HCT116 (cell line): ENCODE measurements around the gene TCEANC2. TPM values are rescaled to one million over a fixed set of nuclear protein-coding genes. Genes with fewer than 3 reads are reported as not detected.

Source experiments
- ATAC-seq: fragments of 200-7000 bp; cut with Tn5 transposase; 2 replicates; pipeline ENCODE4 v1.9.1; 2020; ENCODE audit warnings: mild to moderate bottlenecking, moderate library complexity
- BruUV-seq: library from RNA; stranded (reverse); fragments of 400-500 nt; replicated peaks from 2 replicates; lab custom pipeline; 2021; lab: Mats Ljungman, UMichigan
- CTCF ChIA-PET: fragments of 300-600 bp; sonication (Branson Sonifier 250); formaldehyde crosslinking; loops from one replicate; lab custom pipeline; 2021; ENCODE audit warnings: antibody characterized with exemption; lab: Charles Lee
- POLR2A ChIA-PET: fragments of 300-600, 350-600 bp; sonication (Branson Sonifier 250); formaldehyde crosslinking; loops from one replicate; lab custom pipeline; 2021; ENCODE audit warnings: antibody characterized with exemption; lab: Charles Lee
- RAD21 ChIA-PET, 2 experiments: fragments of 300-600 bp; sonication (Branson Sonifier 250); formaldehyde crosslinking; loops; one replicate each; lab custom pipeline; 2023; ENCODE audit warnings: low total read pairs in 2 of 2; ENCODE audit not compliant: uncharacterized antibody in 2 of 2, unreplicated experiment in 2 of 2, low non-redundant PET in 1 of 2; lab: Charles Lee
- DNase-seq: peaks from one replicate; pipeline ENCODE4 v3.0.0-alpha.2; 2010; ENCODE audit warnings: low read depth, low spot score
- H2AFZ ChIP-seq: fragments of 200-600 bp; shearing (Covaris generic), sonication (generic); 2 replicates; pipeline ENCODE4 v1.6.1; 2017; ENCODE audit warnings: low read depth, mixed run types, mixed read lengths, antibody characterized with exemption, low read length; ENCODE audit not compliant: poor library complexity, severe bottlenecking
- H3K27ac ChIP-seq: 2 replicates; pipeline ENCODE4 v1.5.1; 2012; ENCODE audit warnings: low read depth, low read length
- H3K27me3 ChIP-seq: fragments of 200-600 bp; sonication (generic); 2 replicates; pipeline ENCODE4 v1.6.1; 2016; ENCODE audit warnings: mixed run types, low read length, mixed read lengths; ENCODE audit not compliant: insufficient read depth
- H3K36me3 ChIP-seq, 2 experiments: fragments of 200-500 bp in 1 of 2; fragments of 200-600 bp in 1 of 2; sonication (Bioruptor generic) in 1 of 2; sonication (generic) in 1 of 2; 2 replicates each; pipeline versions ENCODE4 v1.5.1 to v1.6.1; 2014 to 2016; ENCODE audit warnings: low read length in 2 of 2, inconsistent platforms in 1 of 2, mixed read lengths in 1 of 2, mixed run types in 1 of 2; ENCODE audit not compliant: insufficient read depth in 2 of 2, control insufficient read depth in 1 of 2
- H3K4me1 ChIP-seq, 2 experiments: fragments of 200-600 bp in 1 of 2; sonication (generic) in 1 of 2; 2 replicates each; pipeline versions ENCODE4 v1.5.1 to v1.6.1; 2012 to 2017; ENCODE audit warnings: low read length in 2 of 2, inconsistent platforms in 1 of 2, mild to moderate bottlenecking in 1 of 2, mixed read lengths in 1 of 2, mixed run types in 1 of 2, moderate library complexity in 1 of 2; ENCODE audit not compliant: insufficient read depth in 2 of 2, control insufficient read depth in 1 of 2
- H3K4me2 ChIP-seq: fragments of 200-600 bp; sonication (generic); 2 replicates; pipeline ENCODE4 v1.6.1; 2017; ENCODE audit warnings: mixed run types, low read length, mixed read lengths
- H3K4me3 ChIP-seq, 2 experiments: fragments of 200-600 bp in 1 of 2; sonication (generic) in 1 of 2; replicated peaks in 1 of 2; 2 replicates each; pipeline ENCODE4 v1.5.1; 2011 to 2016; ENCODE audit warnings: low read length in 2 of 2, control low read depth in 1 of 2, low read depth in 1 of 2, mild to moderate bottlenecking in 1 of 2, mixed read lengths in 1 of 2, mixed run types in 1 of 2
- H3K79me2 ChIP-seq: fragments of 200-600 bp; sonication (generic); 2 replicates; pipeline ENCODE4 v1.6.1; 2017; ENCODE audit warnings: mild to moderate bottlenecking, mixed run types, low read length, moderate library complexity, mixed read lengths; ENCODE audit not compliant: insufficient read depth
- H3K9ac ChIP-seq: fragments of 200-600 bp; sonication (generic); 2 replicates; pipeline ENCODE4 v1.6.1; 2016; ENCODE audit warnings: low read length, mixed read lengths
- H3K9me2 ChIP-seq: fragments of 200-600 bp; sonication (generic), shearing (Covaris generic); 2 replicates; pipeline ENCODE4 v1.6.1; 2017; ENCODE audit warnings: mixed run types, mild to moderate bottlenecking, moderate library complexity; ENCODE audit not compliant: insufficient read depth
- H3K9me3 ChIP-seq, 2 experiments: fragments of 200-500 bp in 1 of 2; fragments of 200-600 bp in 1 of 2; sonication (Bioruptor generic) in 1 of 2; sonication (generic) in 1 of 2; 2 replicates each; pipeline ENCODE4 v1.6.1; 2014 to 2017; ENCODE audit warnings: low read length in 2 of 2, mixed read lengths in 2 of 2, inconsistent platforms in 1 of 2, low read depth in 1 of 2, mild to moderate bottlenecking in 1 of 2, mixed run types in 1 of 2, moderate library complexity in 1 of 2; ENCODE audit not compliant: control insufficient read depth in 1 of 2, insufficient read depth in 1 of 2
- H4K20me1 ChIP-seq: fragments of 200-600 bp; sonication (generic), shearing (Covaris generic); 2 replicates; pipeline ENCODE4 v1.6.1; 2017; ENCODE audit warnings: mixed run types, mild to moderate bottlenecking, moderate library complexity; ENCODE audit not compliant: insufficient read depth
- CEBPB ChIP-seq: IDR thresholded peaks from 2 replicates; pipeline ENCODE4 v1.6.1; 2012; ENCODE audit warnings: low read depth
- ELF1 ChIP-seq: IDR thresholded peaks from 2 replicates; pipeline ENCODE4 v1.6.1; 2012; ENCODE audit warnings: low read depth, borderline replicate concordance
- EZH2 ChIP-seq: fragments of 200-600 bp; sonication (generic); IDR thresholded peaks from 2 replicates; pipeline ENCODE4 v1.6.1; 2017; ENCODE audit warnings: antibody characterized with exemption, mixed run types
- EZH2phosphoT487 ChIP-seq: fragments of 200-600 bp; IDR thresholded peaks from 2 replicates; pipeline ENCODE4 v1.6.1; 2018; ENCODE audit warnings: antibody characterized with exemption, borderline replicate concordance
- FOSL1 ChIP-seq: IDR thresholded peaks from 2 replicates; pipeline ENCODE4 v1.6.1; 2012; ENCODE audit warnings: low read depth
- JUND ChIP-seq: IDR thresholded peaks from 2 replicates; pipeline ENCODE4 v1.6.1; 2012
- POLR2A ChIP-seq: IDR thresholded peaks from 2 replicates; pipeline ENCODE4 v1.7.0; 2011; ENCODE audit warnings: borderline replicate concordance; ENCODE audit not compliant: insufficient read depth, insufficient read length; ENCODE audit errors: extremely low read depth
- POLR2AphosphoS5 ChIP-seq: IDR thresholded peaks from 2 replicates; pipeline ENCODE4 v1.6.1; 2011; ENCODE audit warnings: mild to moderate bottlenecking, low read depth, low read length, moderate library complexity
- RAD21 ChIP-seq: IDR thresholded peaks from 2 replicates; pipeline ENCODE4 v1.6.1; 2012; ENCODE audit warnings: low read depth, mild to moderate bottlenecking
- SIN3A ChIP-seq: IDR thresholded peaks from 2 replicates; pipeline ENCODE4 v1.6.1; 2012; ENCODE audit warnings: low read depth
- SP1 ChIP-seq: IDR thresholded peaks from 2 replicates; pipeline ENCODE4 v1.6.1; 2012; ENCODE audit warnings: low read depth
- SRF ChIP-seq: IDR thresholded peaks from 2 replicates; pipeline ENCODE4 v1.6.1; 2012; ENCODE audit warnings: low read depth
- YY1 ChIP-seq: IDR thresholded peaks from 2 replicates; pipeline ENCODE4 v1.6.1; 2011; ENCODE audit warnings: low read length, low read depth, moderate library complexity, mild to moderate bottlenecking; ENCODE audit not compliant: insufficient replicate concordance; ENCODE audit errors: extremely low read depth
- ZFX ChIP-seq: fragments of 450-650 bp; IDR thresholded peaks from 2 replicates; pipeline ENCODE4 v1.6.1; 2017
- ZNF274 ChIP-seq: fragments of 200-500 bp; sonication (Bioruptor generic); IDR thresholded peaks from 2 replicates; pipeline ENCODE4 v1.6.1; 2014; ENCODE audit warnings: mild to moderate bottlenecking, low read depth, low read length, inconsistent platforms
- intact Hi-C: fragments of 100-400 bp; cut with micrococcal nuclease; formaldehyde crosslinking; loops from 2 replicates; pipeline ENCODE4 v1.10.0; 2022
- total RNA-seq: library from RNA; stranded (reverse); gene quantifications from one replicate; pipeline ENCODE4 v1.2.1, GENCODE V29; 2021; ENCODE audit not compliant: unreplicated experiment
- TF ChIP-seq, protein P1 (sequence below): IDR thresholded peaks from 2 replicates; pipeline ENCODE4 v1.6.1; 2012
- TF ChIP-seq, protein P2 (sequence below): IDR thresholded peaks from 2 replicates; pipeline ENCODE4 v1.6.1; 2012; ENCODE audit warnings: low read depth

TCEANC2 gene
- total RNA-seq, 1 experiment from 2014 or later, result 5.4 TPM

DNA sequence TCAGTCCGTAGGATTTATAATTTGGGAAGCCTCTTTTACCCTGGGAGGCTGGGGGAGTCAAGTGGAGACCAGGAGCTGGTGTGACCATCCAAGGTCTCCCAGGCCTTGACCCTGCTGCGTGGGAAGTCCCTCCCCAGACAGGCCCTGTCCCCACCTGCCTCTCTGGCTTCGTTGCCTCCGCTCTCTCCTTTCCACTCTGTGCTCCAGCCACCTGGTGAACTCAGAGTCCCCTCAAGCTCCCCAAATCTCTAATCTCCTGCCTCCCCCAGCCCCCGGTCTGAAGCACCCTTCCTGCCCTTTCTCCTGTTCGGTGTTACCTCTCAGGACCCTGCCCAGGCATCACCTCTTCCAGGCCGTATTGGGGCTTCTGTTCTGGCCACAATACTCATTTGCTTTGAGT lies 71.5 kb downstream of the TCEANC2 start:
- no peaks in the 10 kb centered on the region for H3K9me3 ChIP-seq
- intact Hi-C loops, result loop anchor here (1.0 to 5.0 kb wide), 2 partner anchors 364 to 687 kb away; no protein-coding TSS in a partner anchor

More for the DNA sequence above, 71.5 kb downstream of the TCEANC2 start:
- Histone ChIP-seq H2AFZ (no peak overlapping the region), H3K36me3 (no peaks in the 10 kb centered on the region), H3K4me2 (no peak overlapping the region), H3K4me1 (peaks cover 2 to 15% of the 10 kb centered on the region in 2 experiments; a peak in 3 of 4 replicates), H4K20me1 (no peaks in the 10 kb centered on the region), H3K9ac (no peak overlapping the region), H3K27me3 (no peaks in the 10 kb centered on the region), H3K9me2 (no peaks in the 10 kb centered on the region), H3K4me3 (no peak overlapping the region), H3K79me2 (no peaks in the 10 kb centered on the region), H3K27ac (no peak overlapping the region)
- BruUV-seq, result no TSS peak
- DNase-seq (no peak), ATAC-seq (no peak)
- ChIA-PET CTCF (interaction anchor here (0.7 to 2.6 kb wide), 4 partner anchors 7 to 365 kb away, joined by 3 to 7 read pairs (median 4); no protein-coding TSS in a partner anchor), RAD21 (interaction anchor here in 1 of 2 experiments (1.2 kb wide), 1 partner anchor 365 kb away, joined by 3 read pairs; no protein-coding TSS in a partner anchor), POLR2A (no interaction called here)
- no peak for TF ChIP-seq RAD21
- no peak for TF ChIP-seq YY1
- TF ChIP-seq, protein P1, sequence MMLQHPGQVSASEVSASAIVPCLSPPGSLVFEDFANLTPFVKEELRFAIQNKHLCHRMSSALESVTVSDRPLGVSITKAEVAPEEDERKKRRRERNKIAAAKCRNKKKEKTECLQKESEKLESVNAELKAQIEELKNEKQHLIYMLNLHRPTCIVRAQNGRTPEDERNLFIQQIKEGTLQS, result no peak
- TF ChIP-seq EZH2phosphoT487, result no peak
- TF ChIP-seq POLR2AphosphoS5, result no peak
- no peak for TF ChIP-seq FOSL1
- no peak for TF ChIP-seq JUND
- TF ChIP-seq CEBPB, result no peak
- TF ChIP-seq ZFX, result no peak
- no peak for TF ChIP-seq EZH2
- no peak for TF ChIP-seq SRF
- TF ChIP-seq SIN3A, result no peak
- TF ChIP-seq ZNF274, result no peak
- no peak for TF ChIP-seq POLR2A
- TF ChIP-seq SP1, result no peak
- TF ChIP-seq, protein P2, sequence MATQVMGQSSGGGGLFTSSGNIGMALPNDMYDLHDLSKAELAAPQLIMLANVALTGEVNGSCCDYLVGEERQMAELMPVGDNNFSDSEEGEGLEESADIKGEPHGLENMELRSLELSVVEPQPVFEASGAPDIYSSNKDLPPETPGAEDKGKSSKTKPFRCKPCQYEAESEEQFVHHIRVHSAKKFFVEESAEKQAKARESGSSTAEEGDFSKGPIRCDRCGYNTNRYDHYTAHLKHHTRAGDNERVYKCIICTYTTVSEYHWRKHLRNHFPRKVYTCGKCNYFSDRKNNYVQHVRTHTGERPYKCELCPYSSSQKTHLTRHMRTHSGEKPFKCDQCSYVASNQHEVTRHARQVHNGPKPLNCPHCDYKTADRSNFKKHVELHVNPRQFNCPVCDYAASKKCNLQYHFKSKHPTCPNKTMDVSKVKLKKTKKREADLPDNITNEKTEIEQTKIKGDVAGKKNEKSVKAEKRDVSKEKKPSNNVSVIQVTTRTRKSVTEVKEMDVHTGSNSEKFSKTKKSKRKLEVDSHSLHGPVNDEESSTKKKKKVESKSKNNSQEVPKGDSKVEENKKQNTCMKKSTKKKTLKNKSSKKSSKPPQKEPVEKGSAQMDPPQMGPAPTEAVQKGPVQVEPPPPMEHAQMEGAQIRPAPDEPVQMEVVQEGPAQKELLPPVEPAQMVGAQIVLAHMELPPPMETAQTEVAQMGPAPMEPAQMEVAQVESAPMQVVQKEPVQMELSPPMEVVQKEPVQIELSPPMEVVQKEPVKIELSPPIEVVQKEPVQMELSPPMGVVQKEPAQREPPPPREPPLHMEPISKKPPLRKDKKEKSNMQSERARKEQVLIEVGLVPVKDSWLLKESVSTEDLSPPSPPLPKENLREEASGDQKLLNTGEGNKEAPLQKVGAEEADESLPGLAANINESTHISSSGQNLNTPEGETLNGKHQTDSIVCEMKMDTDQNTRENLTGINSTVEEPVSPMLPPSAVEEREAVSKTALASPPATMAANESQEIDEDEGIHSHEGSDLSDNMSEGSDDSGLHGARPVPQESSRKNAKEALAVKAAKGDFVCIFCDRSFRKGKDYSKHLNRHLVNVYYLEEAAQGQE, result no peak
- no peak for TF ChIP-seq ELF1
